Activated CD8-positive, alpha-beta memory T cell treated with anti-CD3 and anti-CD28 coated beads for 36 hours (primary cell): ENCODE results near the gene PLEKHM2. TPM values are rescaled to one million over a fixed set of nuclear protein-coding genes. Genes with fewer than 3 reads are reported as not detected.

Experiments used
- CTCF ChIA-PET: fragments of 350-600 bp; sonication (Branson Sonifier 250); formaldehyde crosslinking; loops from one replicate; lab custom pipeline; 2021; ENCODE audit warnings: antibody characterized with exemption; lab: Charles Lee
- POLR2A ChIA-PET: fragments of 350-600 bp; sonication (Branson Sonifier 250); formaldehyde crosslinking; loops from one replicate; lab custom pipeline; 2021; ENCODE audit warnings: antibody characterized with exemption; lab: Charles Lee
- total RNA-seq, 2 experiments: library from RNA; stranded (reverse); gene quantifications; one replicate each; pipeline ENCODE4 v1.2.3, GENCODE V29; 2021

Gene PLEKHM2
- total RNA-seq, 2 experiments from 2014 or later, result 52.0 to 53.8 TPM

GRCh38 chr1:15748264-15748663 lies 64.1 kb downstream of the PLEKHM2 start:
- POLR2A ChIA-PET, result no interaction called here

GRCh38 chr1:15748690-15749398 lies 64.7 kb downstream of the PLEKHM2 start:
- ChIA-PET POLR2A (no interaction called here), CTCF (no interaction called here)

More at GRCh38 chr1:15748264-15748663, 64.1 kb downstream of the PLEKHM2 start:
- CTCF ChIA-PET, result no interaction called here

GRCh38 chr1:15749399-15750291 lies 65.5 kb downstream of the PLEKHM2 start:
- ChIA-PET POLR2A (no interaction called here), CTCF (no interaction called here)

- CTCF ChIA-PET, result no interaction called here
- POLR2A ChIA-PET, result no interaction called here
These were observed 66.8 kb downstream of the PLEKHM2 start for GRCh38 chr1:15750924-15751323.

- CTCF ChIA-PET, result no interaction called here
- POLR2A ChIA-PET, result no interaction called here
These were observed 67.6 kb downstream of the PLEKHM2 start for GRCh38 chr1:15751717-15752116.

- CTCF ChIA-PET, result no interaction called here
These were observed 69.7 kb downstream of the PLEKHM2 start for GRCh38 chr1:15753776-15754175.

GRCh38 chr1:15755021-15755645 lies 71.0 kb downstream of the PLEKHM2 start:
- ChIA-PET CTCF (interaction anchor here (0.6 kb wide), 1 partner anchor 186 kb away, joined by 4 read pairs; no protein-coding TSS in a partner anchor), POLR2A (no interaction called here)

More at GRCh38 chr1:15753776-15754175, 69.7 kb downstream of the PLEKHM2 start:
- POLR2A ChIA-PET, result no interaction called here

- ChIA-PET CTCF (no interaction called here), POLR2A (no interaction called here)
These were observed 71.5 kb downstream of the PLEKHM2 start for GRCh38 chr1:15755646-15756040.

GRCh38 chr1:15756143-15757015 lies 72.3 kb downstream of the PLEKHM2 start:
- CTCF ChIA-PET, result no interaction called here
- POLR2A ChIA-PET, result no interaction called here

- POLR2A ChIA-PET, result no interaction called here
- CTCF ChIA-PET, result no interaction called here
These were observed 73.0 kb downstream of the PLEKHM2 start for GRCh38 chr1:15757016-15757543.

- POLR2A ChIA-PET, result no interaction called here
- CTCF ChIA-PET, result no interaction called here
These were observed 73.6 kb downstream of the PLEKHM2 start for GRCh38 chr1:15757575-15758342.

GRCh38 chr1:15758343-15758931 lies 74.3 kb downstream of the PLEKHM2 start, which contains the start of gene FBLIM1:
FBLIM1 (plus strand) TSS chr1:15758795; CDS start chr1:15764984, 6,189 bp downstream.
- POLR2A ChIA-PET, result no interaction called here
- CTCF ChIA-PET, result no interaction called here

GRCh38 chr1:15758953-15759661 lies 75.0 kb downstream of the PLEKHM2 start:
- POLR2A ChIA-PET, result no interaction called here
- CTCF ChIA-PET, result interaction anchor here (2.6 kb wide), 1 partner anchor 33 kb away, joined by 8 read pairs; no protein-coding TSS in a partner anchor

- POLR2A ChIA-PET, result interaction anchor here (0.5 to 0.6 kb wide), 2 partner anchors 145 to 674 kb away, joined by 3 to 4 read pairs; no protein-coding TSS in a partner anchor
These were observed 76.5 kb downstream of the PLEKHM2 start for GRCh38 chr1:15760520-15761211.

GRCh38 chr1:15761366-15762128 lies 77.4 kb downstream of the PLEKHM2 start:
- POLR2A ChIA-PET, result no interaction called here
- CTCF ChIA-PET, result interaction anchor here (0.7 to 2.6 kb wide), 2 partner anchors 31 to 281 kb away, joined by 3 to 8 read pairs; no protein-coding TSS in a partner anchor

More at GRCh38 chr1:15760520-15761211, 76.5 kb downstream of the PLEKHM2 start:
- CTCF ChIA-PET, result interaction anchor here (0.7 to 2.6 kb wide), 3 partner anchors 32 to 440 kb away, joined by 4 to 8 read pairs (median 4); no protein-coding TSS in a partner anchor
